GM23338 (cell line): ENCODE results near the gene ISG20.

Experiments
- CTCF ChIP-seq, 2 experiments: fragments of 200-600 bp in 1 of 2; sonication (generic) in 1 of 2; conservative IDR thresholded peaks; 2 replicates each; pipeline versions ENCODE4 v1.5.1 to v1.6.1; 2016 to 2017; ENCODE audit warnings: antibody characterized with exemption in 2 of 2, low read depth in 2 of 2, mild to moderate bottlenecking in 2 of 2, moderate library complexity in 1 of 2
- EZH2 ChIP-seq: fragments of 200-600 bp; sonication (generic); IDR thresholded peaks from one replicate; pipeline ENCODE4 v1.8.0; 2017; ENCODE audit warnings: antibody characterized with exemption, mild to moderate bottlenecking, low read depth; ENCODE audit not compliant: unreplicated experiment
- EZH2phosphoT487 ChIP-seq: fragments of 200-600 bp; sonication (generic); IDR thresholded peaks from one replicate; pipeline ENCODE4 v1.8.1; 2018; ENCODE audit warnings: antibody characterized with exemption; ENCODE audit not compliant: unreplicated experiment

GRCh38 chr15:88635318-88635717 is 3.5 kb upstream of the ISG20 start:
- TF ChIP-seq CTCF (conservative IDR thresholded peaks at IDR 0.05; ENCODE audit: low read depth in 2 of 2) (no peak), EZH2 (no peak), EZH2phosphoT487 (no peak)
